ENCODE data around the gene CXCL3.
A peak's percentile ranks its signal among the peaks of the same experiment; 100 is the strongest.
"Not testable (repeated sequence)": the region's sequence is repeated elsewhere in the genome, so short reads cannot be mapped to it uniquely, and the experiment has no call there.

CXCL3 gene

DNA sequence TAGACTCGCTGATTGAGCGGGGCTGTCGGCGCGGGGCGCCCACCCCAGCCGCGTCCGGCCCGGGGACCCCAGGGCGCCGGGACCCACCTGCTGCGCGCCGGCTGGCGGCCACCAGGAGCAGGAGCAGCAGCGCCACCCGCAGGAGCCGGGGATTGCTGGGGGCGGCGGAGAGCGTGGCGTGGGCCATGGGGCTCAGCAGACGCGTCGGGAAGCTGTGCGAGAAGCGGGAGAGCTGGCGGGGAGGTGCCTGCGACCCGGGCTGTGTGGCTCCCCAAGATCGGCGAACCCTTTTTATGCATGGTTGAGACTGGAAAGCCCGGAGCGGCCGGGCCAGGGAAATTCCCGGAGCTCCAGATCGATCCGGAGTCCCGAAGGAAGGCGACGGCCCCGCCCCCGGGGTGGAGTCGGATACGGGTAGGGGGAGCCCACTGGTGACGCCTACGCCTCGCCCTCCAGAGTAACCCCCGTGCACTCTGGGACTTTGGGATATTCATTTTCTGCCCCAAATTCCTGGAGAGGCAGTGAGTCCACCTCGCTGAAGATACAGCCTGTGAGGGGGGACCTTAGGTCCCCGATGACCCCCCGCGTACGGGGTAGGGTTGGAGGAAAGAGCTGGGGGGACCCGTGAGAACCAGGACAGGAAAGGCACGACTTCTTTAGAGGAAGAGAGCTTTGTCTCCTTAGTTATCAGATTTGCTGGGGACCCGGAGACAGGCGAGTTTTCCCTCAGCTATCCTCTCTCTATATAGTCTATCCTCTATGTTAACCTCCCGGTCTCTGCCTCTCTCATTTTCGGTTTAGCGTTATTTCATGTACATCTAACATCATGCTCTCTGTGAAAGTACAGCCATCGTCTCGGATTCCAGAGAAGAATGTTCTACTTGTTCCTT, at the start of gene CXCL3:
TSS of gene CXCL3 (minus strand) at position 265 of the 890 bp plus-strand sequence. CDS start at position 187, 78 bp downstream.
- DNase-seq (ENCODE audit: low spot score): peak; percentile 35

DNA sequence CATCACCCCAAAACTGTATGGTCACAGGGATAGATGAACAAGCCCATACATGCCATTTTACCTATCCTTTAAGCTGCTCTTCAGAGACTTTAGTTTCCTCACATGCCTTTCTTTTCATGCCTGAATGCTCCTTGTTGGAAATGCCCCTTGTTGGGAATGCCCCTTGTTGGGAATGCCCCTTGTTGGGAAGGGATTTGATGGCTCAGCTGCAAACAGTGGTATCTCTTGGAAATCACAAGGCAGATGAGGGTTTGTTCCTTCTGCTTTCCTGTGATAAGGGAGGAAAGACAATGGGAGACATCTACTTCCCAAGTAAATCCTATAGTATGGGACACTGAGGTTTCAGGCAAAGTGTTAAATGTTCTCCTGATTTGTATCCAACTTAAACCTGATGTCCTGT, 49.0 kb upstream of the CXCL3 start:
- DNase-seq (ENCODE audit: low spot score): no peak

DNA sequence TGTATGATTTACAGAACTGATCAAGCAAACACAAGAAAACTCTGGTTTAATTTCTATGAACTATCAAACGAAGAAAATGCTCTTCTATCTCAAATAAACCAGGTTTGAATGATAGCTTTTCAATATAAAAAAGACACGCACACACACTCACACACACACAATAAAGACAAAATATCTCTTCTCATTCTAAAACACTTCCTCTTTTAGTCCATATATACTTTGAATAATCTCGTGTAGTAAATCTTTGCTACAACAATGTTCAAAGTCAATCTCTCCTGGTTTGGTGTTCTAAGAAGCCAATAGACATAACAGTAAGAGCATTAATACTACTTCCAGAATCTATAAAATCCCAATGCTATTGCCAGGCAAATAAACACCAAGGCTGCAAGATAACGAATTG, 47.2 kb upstream of the CXCL3 start:
- DNase-seq (ENCODE audit: low spot score): no peak

DNA sequence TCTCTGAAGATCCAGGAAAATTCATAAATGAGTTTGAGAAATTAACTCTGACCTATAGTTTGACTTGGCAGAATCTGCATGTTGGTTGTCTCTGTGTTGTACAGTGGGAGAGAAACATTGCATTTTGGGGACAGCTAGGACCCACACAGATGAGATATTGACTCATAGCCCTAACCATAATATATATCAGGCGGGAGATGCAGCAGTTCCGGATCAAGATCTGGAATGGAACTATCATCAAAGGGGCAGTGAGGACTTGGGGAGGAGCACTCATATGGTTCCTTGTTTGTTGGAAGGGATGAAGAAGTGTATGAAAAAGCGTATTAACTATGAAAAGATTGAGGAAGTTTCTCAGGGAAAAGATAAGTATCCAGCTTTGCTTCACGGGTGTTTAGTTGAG, 46.5 kb upstream of the CXCL3 start:
- DNase-seq (ENCODE audit: low spot score): no peak

DNA sequence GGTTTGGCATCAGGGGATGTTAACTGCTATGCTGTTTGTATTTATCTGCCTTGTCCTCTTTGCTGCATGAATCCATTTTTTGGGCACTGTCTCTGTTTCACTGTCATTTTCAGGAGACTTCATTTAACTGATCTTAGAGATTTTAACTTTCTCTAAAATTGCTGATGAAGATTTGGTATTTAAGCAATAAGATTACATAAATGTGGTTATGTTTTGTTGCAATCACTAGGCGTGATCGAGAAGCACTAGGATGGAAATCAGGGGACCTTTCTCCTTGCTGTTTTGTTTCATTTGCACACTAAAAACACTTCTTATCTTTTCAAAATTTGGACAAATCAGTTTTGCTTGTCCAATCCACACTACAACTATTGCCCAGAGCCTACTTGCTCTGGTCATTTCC, 45.1 kb upstream of the CXCL3 start:
- DNase-seq (ENCODE audit: low spot score): no peak

DNA sequence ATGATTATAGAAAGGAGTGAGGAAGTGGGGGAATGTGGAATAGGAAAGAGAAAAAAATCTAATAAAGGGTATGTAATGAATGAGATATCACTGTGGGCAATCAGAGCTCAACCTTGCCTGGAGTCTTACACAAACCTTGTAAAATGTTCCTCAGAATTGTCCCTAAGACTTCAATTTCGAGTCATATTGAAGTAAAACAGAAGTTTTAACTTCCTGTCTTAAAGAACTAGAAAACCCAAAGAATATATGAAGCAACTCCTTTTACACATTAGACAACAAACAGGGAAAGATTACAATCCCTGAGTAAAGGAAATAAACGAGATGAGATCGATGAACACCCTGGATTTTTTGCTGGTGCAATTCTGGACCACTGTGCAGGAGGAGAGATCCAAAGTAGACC, 42.5 kb upstream of the CXCL3 start:
- no peak for DNase-seq (ENCODE audit: low spot score)

DNA sequence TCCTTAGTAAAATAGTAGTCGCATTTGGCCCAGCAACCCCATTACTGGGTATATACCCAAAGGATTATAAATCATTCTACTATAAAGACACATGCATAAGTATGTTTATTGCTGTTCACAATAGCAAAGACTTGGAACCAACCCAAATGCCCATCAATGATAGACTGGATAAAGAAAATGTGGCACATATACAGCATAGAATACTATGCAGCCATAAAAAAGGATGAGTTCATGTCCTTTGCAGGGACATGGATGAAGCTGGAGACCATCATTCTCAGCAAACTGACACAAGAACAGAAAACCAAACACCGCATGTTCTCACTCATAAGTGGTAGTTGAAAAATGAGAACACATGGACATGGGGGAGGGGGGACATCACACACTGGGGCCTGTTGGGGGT, 41.9 kb upstream of the CXCL3 start:
- DNase-seq (ENCODE audit: low spot score): not testable (repeated sequence)

DNA sequence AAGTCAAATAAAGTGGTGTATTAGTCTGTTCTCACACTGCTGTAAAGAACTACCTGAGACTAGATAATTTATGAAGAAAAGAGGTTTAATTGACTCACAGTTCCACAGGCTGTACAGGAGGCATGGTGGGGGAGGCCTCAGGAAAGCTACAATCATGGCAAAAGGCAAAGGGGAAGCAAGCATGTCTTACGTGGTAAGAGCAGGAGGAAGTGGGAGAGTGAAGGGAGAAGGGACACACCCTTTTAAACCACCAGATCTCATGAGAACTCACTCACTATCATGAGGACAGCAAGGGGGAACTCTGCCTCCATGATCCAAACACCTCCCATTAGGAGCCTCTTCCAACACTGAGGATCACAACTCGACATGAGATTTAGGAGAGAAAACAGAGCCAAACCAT, 40.5 kb upstream of the CXCL3 start:
- not testable (repeated sequence) for DNase-seq (ENCODE audit: low spot score)

DNA sequence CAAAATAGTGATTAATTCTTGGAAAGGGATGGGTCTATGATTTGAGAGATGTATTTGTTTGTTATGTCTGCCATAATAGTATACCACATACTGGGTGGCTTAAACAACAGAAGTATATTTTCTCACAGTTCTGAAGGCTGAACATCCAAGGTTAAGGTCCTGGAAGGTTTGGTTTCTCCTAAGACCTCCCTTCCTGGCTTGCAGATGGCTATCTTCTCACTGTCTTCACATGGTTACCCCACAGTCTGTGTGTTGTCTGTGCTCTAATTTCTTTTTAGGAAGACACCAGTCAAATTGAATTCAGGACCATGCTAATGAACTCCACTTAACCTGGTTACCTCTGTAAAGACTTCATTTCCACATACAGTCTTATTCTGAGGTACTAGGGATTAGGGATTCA, 34.9 kb upstream of the CXCL3 start:
- no peak for DNase-seq (ENCODE audit: low spot score)

DNA sequence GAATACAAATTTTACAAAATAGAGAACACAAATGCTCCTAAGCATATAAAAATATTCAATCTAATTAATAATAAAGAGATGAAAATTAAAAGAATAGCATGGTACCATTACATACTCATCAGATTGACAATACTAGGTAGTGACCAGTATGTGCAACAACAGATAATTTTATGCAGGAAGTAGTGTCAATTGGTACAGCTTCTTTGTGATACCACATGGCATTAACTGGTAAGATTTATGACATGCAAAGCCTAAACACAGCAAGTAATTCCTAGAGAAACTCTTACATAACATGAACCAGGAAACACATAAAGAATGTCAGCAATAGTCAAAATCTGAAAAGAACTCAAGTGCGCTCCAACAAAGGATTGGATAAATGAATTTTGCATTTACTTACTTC, 34.2 kb upstream of the CXCL3 start:
- no peak for DNase-seq (ENCODE audit: low spot score)

DNA sequence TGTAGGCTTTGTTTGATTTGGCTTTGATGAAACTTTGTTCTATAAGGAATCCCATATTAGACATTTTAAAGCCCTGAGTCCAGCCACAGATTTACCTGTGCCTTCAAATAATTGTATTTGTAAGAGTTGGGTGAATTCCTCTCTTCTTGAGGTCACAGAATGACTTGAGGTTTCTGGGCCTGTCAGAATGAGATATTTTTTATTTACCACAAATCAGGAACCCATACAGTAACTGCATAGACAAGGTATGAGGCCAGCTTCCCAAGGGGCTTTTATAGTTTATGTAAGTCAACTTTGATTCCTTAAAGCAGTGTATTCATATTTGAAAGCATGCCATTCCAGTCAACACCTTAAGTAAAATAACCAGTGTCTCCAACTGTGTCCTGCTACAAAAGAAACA, 29.1 kb upstream of the CXCL3 start:
- DNase-seq (ENCODE audit: low spot score): no peak

DNA sequence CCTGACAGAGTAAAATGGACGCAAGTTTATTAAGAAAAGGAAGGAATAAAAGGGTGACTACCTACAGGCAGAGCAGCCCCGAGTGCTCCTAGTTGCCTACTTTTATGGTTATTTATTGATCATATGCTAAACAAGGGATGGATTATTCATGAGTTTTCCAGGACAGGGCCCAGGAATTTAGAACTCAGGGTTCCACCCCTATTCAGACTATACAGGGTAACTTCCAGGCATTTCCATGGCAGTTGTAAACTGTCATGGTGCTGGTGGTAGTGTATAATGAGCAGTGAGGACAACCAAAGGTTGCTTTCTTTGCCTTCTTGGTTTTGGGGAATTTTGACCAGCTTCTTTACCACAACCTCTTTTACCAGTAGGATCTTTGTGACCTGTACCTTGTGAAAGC, 27.7 kb upstream of the CXCL3 start:
- DNase-seq (ENCODE audit: low spot score): no peak

DNA sequence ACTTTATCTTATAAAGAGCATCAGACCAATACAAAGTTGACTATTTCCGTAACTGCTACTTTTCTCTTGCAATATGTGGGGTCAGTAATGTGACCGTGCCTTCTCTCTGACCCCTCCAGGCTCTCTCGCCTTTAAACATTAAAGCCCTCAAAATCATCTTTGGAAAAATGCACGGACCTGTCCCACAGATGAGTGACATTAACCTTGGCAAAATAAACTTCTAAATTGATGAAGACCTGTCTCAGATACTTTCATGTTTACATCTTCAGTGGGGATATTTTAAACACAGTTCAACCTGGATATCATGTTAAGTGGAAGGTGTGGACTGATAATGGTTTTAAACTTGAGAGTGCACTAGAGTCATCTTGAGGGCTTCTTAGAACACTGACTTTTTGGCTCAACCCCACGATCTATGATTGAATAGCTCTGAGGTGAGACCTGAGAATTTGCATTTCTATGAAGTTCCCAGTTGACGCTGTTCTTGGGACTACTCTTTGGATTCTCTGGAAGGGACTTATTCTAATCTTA, 26.7 kb upstream of the CXCL3 start:
- no peak for DNase-seq (ENCODE audit: low spot score)

DNA sequence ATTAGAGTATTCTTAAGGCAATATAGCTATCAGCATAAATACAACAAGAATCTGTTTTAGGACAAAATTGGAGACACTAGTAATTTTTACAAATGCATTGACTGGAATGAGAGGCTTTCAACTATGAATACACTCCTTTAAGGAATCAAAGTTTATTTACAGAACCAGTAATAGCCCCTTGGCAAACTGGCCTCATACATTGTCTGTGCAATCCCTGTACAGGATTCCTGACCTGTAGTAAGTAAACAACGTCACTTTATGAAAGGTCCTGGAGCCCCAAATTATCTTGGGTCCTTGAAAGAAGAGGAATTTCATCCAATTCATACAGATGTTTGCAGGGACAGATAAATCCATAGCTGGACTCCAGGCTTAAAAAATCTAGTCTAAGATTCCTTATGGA, 25.4 kb upstream of the CXCL3 start:
- DNase-seq (ENCODE audit: low spot score): no peak

DNA sequence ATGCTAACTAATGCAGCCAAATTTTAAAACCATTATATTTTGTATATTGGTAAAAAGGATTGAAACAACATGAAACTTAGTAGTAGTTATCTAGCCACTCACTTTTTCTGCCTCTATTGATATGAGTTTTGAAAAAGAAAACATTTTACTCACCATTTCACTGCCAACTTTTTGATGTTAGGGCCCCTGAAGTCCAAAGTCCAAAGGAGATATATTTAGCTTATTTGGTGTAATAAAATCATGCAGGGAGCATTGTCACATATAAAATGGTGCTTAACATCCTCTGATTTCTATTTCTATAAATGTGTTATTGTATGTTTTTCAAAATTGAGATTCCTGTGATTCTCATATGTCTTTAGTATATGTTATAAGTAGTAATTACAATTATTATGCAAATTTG, 24.5 kb upstream of the CXCL3 start:
- DNase-seq (ENCODE audit: low spot score): no peak

DNA sequence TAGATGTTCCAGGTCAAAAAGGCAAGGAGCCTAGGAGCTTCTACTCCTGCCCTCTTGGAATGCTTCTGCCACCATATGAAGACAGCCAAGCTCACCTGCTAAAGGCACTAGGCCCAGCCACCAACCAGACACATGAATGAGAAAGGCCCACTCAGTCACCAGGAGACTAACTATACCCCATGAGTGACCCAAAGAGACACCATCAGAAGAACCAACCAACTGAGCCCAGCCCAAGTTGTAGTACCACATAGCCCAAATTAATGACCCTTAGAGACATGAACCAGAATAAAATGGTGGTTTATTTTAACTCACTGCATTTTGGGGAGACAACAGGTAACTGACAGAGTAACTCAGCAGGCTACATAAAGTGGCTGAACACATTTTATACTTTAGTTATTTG, 22.9 kb upstream of the CXCL3 start:
- no peak for DNase-seq (ENCODE audit: low spot score)

DNA sequence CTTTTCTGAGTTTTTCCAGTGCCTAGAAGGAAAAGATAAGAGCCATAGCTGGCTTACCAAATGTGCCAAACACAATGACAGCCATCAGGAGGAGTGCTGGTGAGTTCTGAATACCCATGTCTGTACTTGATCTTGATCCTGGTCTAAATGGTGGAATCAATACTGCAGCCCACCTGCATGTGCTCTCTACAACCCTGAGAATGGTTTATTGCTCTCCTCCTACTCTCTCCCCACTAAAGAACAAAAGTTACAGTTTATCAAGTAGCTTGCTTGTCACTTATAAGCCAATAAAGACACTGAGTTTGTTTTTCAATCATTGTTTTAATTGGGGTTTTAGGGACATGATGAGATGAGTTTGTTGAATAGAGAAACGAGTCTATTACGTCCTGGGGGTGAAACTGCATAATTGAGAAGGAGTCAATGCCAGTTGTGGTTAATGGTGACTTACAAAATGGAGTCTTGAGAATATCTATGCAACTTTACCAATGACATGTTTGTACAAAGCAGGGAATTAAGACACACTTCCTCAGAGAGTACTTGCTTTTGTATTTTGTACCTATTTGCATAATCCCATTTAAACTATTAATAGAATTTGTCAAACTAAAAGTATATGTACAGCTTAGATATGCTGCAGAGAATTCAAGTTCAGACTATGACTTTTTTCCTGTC, 20.8 kb upstream of the CXCL3 start:
- no peak for DNase-seq (ENCODE audit: low spot score)

DNA sequence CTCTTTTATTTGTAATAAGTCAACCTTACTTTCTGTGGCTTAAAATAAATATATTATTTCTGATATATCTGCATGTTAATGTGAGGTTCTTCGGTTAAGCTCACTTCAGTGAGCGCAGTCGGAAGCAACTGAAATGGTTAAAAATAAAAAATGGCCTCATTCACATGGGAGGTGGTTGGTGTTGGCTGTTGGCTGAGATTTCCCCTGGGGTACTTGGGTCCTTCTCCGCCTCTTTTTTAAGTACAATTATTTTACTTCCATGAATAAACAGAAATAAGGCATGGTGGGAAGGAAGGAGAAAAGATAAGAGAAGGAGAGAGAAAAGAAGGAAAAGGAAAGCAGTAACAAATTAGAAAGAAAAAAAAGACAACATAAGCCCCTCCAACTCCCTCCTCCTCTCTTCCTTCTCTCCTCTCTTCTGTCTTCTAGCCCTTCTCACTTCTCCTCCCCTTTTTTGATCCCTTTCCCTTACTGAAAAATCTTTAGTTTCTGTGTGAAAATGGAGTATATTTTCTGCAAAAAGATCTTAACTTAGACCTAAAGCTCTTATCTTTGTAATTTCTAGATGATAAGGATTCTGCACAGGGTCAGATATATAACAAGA, 19.7 kb upstream of the CXCL3 start:
- DNase-seq (ENCODE audit: low spot score): no peak

DNA sequence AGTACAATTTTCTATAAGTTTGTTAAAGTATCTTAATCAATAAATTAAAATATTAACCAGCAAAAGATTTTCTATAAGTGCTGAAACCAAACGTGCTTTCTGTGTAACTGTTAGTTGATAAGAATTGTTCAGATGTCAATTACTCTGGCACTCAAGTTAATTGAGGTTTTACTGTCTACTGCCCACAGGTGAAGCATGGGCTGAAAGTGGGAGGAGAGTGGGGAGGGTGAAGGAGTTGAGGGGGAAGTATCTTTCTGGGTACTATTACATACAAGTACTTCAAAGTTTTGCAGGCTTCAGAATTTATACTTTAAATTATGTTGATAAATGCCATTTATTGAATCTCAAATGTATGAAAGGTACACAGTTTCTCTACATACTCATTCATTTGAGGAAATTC, 19.1 kb upstream of the CXCL3 start:
- DNase-seq (ENCODE audit: low spot score): no peak

DNA sequence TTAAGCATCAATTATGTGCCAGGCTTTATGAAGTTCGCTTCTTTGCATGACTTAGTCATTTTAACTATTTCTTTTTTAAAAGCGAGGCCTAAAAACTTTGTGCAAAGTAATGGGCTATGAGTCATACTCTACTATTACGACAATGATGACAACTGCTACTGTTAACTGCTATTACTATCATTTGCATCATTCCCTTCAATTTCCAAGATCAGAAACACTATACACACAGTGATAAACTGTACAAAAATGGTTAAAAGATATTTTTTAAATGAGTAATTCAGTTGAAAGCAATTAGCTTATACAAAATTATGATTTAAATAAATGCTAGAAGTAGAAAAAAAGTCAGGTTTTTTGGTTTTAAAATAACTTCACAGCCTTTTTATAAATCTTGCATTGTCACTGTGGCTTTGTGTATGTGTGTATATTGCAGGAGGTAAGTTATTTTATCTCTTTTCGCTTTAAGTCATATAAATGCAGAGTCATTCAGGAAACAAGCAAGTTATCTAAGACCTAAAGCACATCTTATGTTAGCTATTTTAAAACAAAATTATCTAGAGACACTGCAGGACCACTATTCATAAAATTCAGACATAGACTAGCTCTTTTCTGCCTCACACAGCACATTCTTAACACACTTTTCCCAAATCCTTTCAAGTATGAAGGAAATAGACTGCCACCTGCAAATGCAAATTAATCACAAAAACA, 18.5 kb upstream of the CXCL3 start:
- DNase-seq (ENCODE audit: low spot score): peak; percentile 74

DNA sequence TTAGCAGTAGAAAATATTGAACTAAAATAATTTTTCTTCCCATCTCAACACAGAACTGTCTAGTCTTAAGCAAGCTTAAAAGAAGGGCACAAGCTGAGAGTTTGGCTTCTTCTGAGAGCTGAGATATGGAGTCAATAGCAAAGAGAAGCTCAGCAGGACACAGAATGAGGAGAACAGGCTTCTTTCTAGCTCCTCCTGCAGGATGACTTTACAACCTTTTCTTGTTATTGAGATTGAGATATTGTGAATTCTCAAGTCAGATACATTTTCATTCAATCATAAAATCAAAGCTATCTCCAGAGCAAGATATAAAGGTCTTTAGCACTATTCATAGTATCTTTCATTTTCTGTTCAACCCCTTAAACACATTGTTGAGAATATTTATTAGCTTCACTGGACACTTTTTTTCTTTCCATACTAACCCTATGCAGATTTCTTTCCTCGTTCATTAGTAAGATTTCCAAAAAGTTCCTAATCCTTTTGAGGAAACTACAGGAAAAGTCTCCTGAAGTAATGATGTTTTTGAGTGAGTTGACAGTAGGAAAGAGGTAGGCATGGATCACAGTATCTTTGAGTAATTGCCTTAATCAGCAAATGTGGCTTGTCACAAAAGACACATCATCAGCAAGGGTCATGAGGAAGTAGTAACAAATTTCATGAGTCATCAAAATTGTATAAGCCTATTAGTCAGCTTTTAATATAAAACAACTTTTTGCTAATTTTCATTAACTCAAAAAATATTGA, 17.8 kb upstream of the CXCL3 start:
- peak; percentile 63 for DNase-seq (ENCODE audit: low spot score)

DNA sequence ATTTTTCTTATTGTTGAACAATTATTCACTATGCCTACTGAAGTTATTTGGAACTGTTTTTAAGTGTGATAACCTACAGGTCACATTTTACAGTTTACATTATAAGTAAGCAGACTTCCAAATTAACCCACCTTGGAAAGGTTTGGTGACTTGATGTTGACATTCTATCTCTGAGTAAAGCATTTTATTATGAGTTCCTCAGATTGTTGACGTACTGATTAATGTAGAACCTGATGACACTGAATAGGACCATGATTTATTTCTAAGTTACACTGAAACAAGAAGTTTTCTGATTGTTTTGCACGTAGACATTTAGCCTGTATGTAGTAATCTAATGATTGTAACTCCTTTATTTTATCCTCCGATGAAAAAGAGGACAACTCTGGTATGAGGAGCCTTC, 17.0 kb upstream of the CXCL3 start:
- DNase-seq (ENCODE audit: low spot score): no peak
